ENCODE results near the gene IMPDH1.

Gene IMPDH1

DNA sequence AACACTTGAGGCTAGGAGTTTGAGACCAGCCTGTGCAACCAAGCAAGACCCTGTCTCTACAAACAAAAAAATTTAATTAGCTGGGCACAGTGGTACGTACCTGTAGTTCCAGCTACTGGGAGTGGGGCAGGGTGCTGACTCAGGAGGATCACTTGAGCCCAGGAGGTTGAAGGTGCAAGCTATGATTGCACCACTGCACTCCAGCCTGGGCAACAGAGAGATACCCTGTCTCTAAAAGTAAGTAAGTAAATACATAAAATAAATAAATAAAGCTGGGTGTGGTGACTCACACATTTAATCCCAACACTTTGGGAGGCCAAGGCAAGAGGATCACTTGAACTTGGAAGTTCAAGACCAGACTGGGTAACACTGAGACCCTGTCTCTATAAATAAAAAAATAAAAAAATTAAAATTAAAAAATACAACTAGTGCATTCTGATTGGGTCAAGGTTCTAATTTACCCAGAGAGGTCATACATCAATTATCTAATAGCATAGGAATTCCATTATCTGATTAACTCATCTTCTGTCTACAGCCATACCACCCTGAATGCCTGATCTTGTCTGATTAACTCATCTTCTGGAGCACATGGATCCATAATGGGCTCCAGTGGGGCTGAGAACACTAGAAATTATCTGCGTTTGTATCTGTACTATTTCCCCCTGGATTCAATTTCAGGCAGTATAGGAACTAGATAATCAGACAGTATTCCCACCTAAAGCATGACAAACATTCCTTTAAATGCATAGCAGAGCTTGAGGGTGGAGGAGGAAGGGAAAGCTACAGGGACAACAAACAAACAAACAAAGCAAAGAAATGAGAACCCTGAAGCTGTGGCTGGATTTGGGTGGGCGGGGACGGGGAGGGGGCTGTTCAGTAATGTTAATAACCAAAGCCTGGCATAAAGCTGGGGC, 24.9 kb upstream of the IMPDH1 start:
- no peak for DNase-seq (ENCODE audit: low read depth in 3 of 3)

DNA sequence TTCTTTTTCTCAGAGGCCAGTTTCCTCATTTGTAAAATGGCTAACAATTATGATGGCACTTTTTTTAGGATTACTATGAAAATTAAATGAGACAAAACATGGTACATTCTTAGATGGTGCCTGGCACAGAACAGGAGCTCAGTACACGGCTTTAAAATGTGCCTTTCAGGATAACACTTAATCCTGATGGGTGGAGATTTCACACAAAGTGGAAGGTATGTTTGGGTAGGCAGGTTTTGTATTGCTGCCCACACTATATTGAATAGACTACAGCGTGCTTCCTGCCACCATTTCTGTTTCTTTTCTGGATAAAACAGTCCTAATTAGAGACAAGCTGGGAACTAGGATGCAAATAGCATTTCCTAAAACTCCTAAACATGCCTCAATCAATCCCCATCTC, 22.0 kb upstream of the IMPDH1 start:
- DNase-seq (ENCODE audit: low read depth in 3 of 3): no peak

DNA sequence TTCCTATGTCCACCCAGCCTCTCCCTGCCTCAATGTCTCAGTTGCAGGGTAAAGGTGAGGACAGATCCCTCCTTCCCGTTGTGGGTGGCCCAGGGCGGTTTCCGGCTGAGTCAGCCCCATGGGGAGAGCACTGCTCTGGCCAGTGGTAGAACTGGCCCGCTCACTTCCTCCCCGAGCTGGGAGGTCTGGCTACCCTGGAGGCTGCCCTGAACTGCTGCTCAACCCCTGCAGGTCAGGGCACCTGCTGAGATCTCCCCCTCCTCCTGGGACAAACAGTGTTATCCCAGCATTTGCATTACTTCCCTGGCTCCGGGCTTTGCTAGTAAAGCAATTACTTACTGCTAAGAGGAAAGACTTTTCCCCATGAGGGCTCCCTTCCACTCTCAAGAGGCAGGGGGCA, 21.4 kb upstream of the IMPDH1 start:
- DNase-seq (ENCODE audit: low read depth in 3 of 3): no peak

DNA sequence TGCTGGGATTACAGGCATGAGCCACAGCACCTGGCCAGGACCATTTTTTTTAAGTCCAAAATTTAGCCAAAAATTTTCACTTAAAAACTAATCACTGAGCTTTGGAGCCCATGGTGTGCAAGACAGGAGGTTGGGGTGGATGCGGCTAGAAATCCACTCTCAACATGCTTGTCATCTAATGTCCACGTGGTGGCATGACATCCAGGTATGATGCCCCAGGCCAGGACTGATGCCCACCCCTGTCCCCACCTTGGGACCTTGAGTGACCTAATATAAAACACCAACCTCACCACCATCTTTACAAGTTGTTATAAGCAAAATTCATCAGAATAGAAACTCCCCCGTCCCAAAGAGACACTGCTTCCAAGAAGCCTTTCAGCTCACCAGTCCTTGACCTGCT, 20.4 kb upstream of the IMPDH1 start:
- no peak for DNase-seq (ENCODE audit: low read depth in 3 of 3)

DNA sequence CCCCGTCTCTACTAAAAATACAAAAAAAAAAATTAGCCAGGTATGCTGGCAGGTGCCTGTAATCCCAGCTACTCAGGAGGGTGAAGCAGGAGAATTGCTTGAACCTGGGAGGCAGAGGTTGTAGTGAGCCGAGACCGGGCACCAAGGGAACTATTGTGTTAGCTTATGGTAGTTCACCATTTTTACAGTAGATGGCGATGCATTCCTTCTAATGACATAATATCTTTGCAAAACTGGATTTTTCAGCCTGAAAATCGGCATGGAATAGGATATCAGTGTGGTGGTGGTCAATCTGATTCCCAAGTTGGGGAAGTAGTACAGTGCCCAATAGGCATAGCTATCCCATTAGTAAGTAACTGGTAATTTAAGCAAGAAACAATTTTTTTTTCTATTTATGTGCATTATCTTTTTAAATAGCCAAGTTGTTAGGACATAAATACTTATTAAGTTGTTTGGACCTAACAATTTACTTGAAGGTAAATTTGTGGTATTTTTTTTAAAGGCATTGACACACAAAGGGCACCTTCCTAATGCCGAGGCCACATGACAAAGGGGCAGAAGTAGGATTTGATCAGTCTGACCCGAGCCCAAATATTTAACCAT, 17.6 kb upstream of the IMPDH1 start:
- no peak for DNase-seq (ENCODE audit: low read depth in 3 of 3)

DNA sequence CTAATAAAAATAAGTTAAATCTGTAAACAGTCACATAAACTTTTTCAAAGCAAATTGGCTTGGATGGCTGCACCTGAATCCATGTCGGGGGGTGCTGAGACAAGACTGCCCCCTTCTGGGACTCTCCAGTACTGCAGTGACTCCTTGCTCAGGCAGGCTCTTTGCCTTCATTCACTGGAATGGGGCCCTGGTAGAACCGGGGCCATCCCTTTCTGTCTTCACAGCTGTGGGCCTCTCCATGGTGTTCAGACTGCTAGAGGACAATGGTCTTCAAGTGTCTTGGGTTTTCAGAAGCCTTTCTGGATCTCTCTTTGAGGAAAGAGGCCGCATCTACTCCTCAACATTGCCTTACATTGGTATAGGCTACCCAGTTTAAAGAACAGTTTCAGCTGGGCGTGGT, 16.1 kb upstream of the IMPDH1 start:
- DNase-seq (ENCODE audit: low read depth in 3 of 3): peak; percentile 68 to 78 (median 72)

DNA sequence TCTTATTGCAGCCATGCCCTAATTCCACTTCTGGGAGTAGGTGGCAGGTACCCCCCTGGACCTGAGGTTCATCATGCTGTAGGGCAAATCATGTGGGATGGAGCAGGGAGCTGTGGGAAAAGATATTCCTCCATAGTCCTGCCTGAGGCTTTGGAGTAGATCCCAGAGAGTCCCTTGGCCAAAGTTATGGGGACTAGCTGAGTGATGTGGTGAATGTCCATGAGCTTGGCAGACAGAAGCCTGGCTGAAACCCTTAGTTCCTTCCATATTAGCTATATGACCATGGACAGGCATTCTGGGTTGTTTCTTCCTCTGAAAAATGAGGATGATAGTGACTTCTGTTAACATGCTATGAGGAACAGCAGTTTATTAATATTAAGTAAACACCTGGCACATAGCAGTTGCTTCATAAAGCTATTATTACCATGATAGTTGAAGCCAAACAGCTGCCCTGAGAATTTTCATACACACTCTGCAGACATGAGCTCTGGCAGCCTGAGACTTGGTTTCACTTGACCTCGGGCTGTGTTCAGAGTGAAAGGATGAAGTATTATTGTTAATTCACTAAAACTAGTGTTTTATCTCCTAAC, 15.0 kb upstream of the IMPDH1 start:
- DNase-seq (ENCODE audit: low read depth in 3 of 3): no peak

DNA sequence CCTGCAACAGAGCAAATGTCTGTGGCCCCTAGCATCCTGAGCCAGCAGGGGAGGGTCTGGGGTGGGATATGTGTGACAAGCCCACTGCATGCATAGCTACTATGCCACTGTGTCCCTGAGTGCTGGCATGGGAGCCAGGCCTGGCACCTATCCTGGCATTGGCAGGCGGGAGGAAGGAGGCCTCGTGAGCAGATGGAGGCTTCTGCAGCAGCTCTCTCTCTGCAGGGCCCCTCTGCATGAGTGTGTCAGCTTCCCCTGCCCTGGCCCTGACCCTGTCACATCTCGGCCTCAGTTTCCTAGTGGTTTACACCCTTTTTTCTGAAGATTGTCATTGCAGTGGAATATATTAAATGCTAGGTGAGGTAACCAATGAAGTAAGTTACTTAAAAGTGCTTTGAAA, 13.1 kb upstream of the IMPDH1 start:
- DNase-seq (ENCODE audit: low read depth in 3 of 3): no peak

DNA sequence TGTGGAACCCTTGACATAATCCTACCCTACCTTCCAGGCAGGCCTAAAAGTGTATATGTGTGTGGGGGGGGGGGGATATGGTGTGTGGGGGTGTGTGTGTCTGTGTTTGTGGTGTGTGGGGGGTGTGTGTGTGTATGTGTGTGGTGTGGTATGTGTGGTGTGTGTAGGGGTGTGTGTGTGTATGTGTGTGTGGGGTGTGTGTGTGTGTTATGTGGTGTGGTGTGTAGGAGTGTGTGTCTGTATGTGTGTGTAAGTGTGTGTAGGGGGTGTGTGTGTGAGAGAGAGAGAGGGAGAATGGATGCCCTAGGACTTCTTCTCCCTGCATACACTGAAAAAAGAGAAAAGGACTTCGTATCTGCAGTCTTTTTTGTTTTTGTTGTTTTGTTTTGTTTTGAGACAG, 12.3 kb upstream of the IMPDH1 start:
- no peak for DNase-seq (ENCODE audit: low read depth in 3 of 3)

DNA sequence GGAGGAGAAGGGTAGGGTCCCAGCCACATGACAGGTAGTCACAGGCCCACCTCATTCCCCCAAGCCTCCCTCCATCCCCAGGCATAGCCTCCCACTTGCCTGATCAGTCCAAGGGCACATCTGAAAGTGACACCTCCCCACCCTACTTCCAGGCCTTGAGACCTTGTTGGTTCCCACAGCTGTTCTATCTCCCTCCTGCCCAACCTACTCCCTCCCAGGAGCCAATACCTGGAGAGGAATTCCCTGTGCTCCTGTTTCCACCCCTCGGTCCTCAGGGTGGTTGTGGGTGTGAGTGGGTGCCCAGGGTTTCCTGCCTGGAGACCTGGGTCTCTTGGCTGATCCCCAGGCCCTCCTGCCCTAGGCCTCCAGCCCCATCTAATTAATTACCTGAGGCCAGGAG, 11.6 kb upstream of the IMPDH1 start:
- no peak for DNase-seq (ENCODE audit: low read depth in 3 of 3)

DNA sequence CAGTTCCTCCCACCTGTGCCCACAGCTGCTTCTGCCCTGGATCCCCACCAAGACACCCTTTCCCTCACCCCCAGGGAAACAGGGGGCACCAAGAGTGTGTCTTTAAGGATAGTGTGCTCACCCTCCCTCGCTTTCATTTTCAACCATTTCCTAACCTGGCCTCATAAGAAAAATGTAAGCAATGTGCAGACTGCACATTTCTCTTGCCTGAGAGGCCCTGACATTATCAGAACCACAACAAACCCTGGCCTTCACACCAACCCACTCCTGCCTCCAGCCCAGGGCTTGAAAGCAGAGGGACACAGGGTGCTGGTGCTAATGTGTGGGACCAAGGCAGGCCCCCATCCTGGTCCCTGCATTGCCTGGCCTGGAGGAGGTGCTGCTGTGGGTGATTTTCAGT, 11.0 kb upstream of the IMPDH1 start:
- no peak for DNase-seq (ENCODE audit: low read depth in 3 of 3)

DNA sequence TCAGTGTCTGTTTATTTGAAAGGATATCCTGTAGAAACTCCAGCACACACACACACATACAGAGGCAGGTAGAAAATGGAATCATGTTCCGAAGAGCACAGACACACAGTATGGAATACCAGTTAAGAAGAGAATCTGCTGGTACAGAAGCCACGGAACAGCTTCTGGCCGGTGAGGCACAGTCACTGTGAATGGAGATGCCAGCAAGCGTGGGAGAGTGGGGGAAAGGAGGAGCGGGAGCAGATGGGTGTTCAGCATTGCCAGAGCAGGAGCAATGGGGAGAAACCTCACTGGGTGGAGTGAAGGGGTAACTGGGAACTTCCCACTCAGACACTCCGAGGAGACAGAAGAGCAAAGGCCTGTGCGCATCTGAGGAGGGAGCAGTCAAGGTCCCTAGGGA, 9.5 kb upstream of the IMPDH1 start:
- no peak for DNase-seq (ENCODE audit: low read depth in 3 of 3)

DNA sequence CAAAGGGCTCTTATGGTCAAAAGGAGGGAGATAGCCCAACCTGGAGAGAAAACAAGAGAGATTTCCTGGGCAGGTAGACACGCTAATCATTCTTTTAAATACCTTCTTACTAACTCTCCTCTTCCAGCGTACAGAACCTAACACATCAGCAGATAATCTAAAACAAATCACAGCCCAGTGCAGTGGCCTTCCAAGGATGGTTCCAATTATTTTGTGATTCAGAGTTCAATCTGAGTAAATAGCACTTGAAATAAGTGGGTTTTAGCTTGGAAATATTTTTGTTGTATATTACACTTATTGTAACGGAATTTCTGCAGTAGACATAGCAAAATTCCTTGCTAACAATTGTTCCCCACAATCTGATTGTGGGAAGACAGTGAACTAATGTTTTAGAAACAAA, 7.3 kb upstream of the IMPDH1 start:
- DNase-seq (ENCODE audit: low read depth in 3 of 3): no peak

DNA sequence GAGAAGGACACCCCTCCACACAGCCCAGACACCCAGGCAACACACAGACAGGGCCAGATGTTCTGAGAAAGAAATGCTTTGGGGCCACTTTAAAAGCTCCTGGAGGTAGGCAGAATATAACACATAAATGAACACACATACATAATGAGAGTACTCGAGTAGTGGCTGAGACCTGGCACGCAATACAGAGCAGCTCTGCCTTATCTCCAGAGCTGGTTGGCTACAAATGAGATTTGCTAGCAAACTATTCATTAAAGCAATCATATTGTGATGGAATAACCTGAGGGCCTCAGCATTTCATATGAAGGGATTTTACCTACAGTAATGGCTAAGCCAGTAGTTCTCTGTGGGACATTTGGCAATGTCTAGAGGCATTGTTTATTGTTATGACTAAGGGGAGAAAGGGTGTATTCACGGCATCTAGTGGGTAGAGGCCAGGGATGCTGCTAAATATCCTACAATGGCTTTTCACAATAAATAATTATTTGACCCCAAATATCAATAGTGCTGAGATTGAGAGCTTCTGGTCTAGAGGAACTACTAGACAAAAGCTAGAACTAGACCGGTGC, 5.5 kb upstream of the IMPDH1 start:
- no peak for DNase-seq (ENCODE audit: low read depth in 3 of 3)

DNA sequence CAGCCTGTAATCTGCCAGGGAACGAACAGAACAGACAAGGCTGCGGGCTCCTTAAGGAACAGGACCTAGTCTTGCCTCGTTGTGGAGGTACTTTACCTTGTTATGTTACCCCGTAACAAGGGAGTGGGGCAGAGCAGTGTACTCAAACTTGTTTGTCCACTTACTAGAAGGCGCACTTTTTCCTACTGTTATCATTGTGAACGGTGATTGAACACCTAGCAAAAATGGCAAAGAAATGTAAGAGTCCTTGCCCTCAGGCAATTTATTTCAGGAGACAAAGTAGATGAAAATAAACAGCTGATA, 620 bp upstream of the IMPDH1 start:
- no peak for DNase-seq (ENCODE audit: low read depth in 3 of 3)

DNA sequence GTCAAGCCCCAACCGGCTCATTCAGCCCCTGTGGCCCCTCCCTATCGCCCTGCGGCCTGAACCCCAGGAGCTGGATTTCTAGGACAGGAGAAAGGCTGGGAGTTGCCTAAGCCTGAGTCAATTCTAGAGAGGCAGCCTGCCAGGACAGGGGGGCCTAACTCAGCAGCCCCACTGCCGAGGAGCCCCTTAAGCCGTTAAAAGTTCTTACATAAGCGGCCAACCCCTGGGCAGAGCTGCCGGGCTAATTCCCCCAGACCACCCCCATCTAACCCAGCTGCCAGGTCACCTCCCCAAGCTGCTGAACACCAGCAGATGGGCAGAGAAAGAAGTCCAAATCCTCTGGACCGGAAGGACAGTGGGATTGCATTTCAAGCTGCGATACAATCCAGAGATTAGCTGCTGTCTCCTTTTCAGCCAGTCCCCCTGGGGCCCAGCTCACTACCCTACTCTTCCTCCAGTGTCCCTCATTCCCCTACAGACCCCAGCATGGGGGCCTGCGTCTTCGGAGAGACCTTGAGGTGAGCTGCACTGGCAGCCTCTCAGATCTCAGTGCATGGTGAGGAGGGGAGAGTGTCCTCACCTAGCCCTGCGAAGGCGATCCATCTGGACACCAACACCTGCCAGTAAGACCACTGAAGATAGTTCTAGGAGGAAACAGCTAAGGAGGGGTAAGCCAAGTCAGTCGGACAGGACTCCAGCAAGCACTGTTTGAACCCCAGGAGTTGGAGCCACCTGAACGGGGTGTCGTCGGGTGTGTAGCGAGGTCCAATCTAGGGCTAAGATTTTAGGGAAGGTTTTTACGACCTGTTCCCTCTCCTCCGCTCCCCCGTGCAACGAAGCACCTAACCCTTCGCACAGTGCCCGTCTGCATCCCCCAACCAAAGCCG, 830 bp downstream of the IMPDH1 start:
- DNase-seq (ENCODE audit: low read depth in 3 of 3): no peak

DNA sequence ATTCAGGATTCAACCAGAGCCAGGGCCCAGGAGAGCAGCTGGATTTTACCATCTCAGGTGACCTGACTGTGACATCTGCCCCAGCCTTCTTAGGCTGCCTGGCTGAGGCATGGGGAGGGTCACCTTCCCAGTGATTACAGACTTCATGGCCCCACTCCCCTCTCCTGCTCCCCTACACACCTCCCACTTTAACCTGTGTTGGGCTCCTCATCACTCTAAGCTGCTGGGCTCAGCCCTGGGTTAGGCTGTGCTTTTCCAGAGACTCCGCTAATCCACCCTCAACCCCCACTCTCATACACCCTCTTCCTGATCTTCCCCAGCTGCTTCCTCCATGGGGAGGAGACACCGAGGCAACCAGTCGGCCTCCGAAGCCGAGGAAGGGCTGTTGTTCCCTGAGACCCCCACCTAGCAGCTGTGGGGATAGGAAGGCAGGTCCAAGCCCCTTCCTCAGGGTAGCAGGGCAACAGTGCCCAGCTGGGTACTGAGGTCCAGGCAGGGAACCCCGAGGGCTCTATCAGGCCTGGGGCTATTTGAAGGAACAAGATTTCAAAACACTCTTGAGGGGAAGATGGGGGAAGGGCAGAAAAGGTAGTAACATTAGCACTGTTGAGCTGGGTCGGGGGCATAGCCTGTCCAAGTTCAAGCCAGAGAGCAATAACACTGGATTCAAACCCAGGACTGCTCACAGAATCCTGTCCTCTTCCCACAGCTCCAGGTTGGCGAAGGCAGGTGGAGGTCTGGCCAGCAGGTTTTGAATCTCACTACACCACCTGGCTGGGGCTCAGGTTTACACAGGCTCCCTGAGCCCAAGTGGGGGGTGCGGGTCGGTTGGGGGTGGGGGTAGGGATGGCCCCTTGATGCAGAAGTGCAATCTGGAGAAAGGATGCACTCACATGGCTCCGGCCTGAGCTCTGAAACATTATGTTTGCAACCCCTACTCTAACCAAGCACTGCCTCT, 1.8 kb downstream of the IMPDH1 start:
- DNase-seq (ENCODE audit: low read depth in 3 of 3): no peak

DNA sequence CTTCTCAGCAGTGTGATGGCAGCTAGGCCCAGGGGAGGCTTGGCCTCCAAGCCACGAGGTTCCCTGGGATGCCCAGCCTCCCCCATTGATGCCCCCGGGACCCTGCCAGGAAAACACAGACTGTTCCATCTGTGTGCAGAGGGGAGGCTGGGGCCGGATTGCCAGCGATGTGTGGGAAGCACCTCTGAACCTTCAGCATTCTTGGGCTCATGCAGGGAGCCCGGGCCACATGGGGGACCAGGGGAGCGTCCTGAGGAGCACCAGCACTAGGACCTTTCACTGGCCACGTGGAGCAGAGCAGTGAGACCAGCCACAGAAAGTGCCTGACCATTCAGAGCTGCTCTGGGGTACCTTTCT, 2.6 kb downstream of the IMPDH1 start:
- DNase-seq (ENCODE audit: low read depth in 3 of 3): no peak

DNA sequence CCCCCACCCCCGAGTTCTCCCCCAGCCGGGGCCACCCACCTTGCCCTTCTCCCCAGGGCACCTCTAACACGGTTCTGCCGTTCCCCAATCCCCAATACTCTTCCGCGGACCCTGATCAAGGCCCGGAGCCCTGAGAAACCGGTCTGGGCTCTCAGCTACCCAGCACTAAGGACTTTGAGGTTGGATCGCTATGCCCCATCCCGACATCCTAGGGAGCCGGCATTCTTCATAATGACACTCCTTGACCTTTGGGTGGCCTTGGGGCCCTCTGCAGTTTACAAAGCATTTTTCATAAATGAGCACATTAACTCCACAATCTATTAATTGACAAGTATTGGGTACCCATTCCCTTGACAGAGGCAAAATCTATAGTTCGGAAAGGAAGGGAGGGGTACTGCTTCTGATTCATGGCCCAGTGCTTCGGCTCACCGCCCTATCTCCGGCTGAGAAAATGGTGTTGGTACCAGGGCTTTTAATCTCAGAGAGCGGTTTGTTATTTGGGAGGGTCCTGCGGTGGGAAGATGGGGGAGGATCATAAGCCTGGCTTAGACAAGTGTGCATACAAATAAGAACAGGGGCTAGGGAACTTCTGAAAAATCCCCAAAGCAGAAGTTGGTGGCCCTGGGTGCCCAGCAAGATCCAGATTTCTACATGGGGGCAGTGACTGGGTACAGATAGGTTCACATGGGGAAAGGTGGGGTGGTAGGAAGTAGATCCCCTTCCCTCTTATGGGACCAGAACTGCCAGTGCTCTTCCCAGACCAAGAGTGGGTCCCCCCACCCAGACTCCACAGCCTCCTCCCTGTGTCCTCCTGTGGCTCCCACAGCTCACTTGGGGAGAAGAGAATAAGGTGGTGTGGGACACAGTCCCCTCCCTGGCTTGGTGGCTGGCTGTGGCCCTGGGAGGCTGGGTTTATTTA, 3.2 kb downstream of the IMPDH1 start:
- no peak for DNase-seq (ENCODE audit: low read depth in 3 of 3)

Measured in stimulated activated CD4-positive, alpha-beta T cell treated with anti-CD3 and anti-CD28 coated beads, TNF-alpha, amount 100 ng/mL, for 48 hours (primary cell).